ENCODE measurements around the gene SEMA4B.

The SEMA4B gene

DNA sequence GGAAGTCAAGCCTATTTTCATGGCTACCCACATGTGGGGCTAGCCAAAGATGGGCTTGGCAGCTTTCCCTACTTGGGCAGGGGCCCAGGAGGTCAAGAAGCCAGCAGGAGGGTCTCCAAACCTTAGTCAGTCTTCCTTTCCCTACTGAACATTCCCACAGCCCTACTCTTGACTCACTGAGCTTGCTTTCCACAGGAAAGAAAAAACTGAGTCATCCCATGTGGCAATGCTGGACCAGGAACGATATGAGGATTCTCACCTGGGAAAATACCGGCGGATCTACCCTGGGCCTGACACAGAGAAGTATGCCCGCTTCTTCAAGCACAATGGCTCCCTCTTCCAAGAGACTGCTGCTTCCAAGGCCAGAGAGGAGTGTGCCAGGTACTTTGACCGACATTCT, 60.7 kb downstream of the SEMA4B start:
- in situ Hi-C loops (cut with MboI; ENCODE audit: low sequenced_read_pairs, unreplicated experiment): no loop called here
- DNase-seq (ENCODE audit: low spot score): no peak
- TF ChIP-seq, protein P1, sequence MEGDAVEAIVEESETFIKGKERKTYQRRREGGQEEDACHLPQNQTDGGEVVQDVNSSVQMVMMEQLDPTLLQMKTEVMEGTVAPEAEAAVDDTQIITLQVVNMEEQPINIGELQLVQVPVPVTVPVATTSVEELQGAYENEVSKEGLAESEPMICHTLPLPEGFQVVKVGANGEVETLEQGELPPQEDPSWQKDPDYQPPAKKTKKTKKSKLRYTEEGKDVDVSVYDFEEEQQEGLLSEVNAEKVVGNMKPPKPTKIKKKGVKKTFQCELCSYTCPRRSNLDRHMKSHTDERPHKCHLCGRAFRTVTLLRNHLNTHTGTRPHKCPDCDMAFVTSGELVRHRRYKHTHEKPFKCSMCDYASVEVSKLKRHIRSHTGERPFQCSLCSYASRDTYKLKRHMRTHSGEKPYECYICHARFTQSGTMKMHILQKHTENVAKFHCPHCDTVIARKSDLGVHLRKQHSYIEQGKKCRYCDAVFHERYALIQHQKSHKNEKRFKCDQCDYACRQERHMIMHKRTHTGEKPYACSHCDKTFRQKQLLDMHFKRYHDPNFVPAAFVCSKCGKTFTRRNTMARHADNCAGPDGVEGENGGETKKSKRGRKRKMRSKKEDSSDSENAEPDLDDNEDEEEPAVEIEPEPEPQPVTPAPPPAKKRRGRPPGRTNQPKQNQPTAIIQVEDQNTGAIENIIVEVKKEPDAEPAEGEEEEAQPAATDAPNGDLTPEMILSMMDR (IDR thresholded peaks at IDR 0.05; ENCODE audit: borderline replicate concordance, control extremely low read depth, extremely low read depth, insufficient read depth, missing control alignments): no peak

GRCh38 chr15:90262426-90262825, 61.3 kb downstream of the SEMA4B start:
- DNase-seq (ENCODE audit: low spot score): no peak
- in situ Hi-C loops (cut with MboI; ENCODE audit: low sequenced_read_pairs, unreplicated experiment): no loop called here
- TF ChIP-seq, protein P1 (IDR thresholded peaks at IDR 0.05; ENCODE audit: borderline replicate concordance, control extremely low read depth, extremely low read depth, insufficient read depth, missing control alignments): no peak

DNA sequence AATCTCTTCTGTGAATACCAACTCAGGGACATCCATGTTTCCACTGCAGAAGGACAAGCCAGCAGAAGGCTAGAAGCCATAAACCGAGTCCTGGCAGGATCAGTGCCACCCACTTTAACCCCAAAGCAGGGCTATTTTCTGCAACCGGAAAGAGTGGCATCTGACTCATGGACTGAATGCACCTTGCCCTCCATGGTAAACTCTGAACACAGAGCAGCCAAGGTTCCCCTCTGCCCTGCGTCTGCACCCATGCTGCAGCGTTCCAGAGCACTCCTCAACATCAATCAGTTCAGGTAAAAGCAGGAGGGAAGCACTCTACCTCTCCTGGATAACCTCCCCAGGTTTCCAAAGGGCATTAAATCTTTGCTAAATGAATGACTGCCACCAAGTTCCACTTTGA, 63.5 kb downstream of the SEMA4B start:
- in situ Hi-C loops (cut with MboI; ENCODE audit: low sequenced_read_pairs, unreplicated experiment): no loop called here
- DNase-seq (ENCODE audit: low spot score): no peak
- TF ChIP-seq, protein P1 (IDR thresholded peaks at IDR 0.05; ENCODE audit: borderline replicate concordance, control extremely low read depth, extremely low read depth, insufficient read depth, missing control alignments): no peak

DNA sequence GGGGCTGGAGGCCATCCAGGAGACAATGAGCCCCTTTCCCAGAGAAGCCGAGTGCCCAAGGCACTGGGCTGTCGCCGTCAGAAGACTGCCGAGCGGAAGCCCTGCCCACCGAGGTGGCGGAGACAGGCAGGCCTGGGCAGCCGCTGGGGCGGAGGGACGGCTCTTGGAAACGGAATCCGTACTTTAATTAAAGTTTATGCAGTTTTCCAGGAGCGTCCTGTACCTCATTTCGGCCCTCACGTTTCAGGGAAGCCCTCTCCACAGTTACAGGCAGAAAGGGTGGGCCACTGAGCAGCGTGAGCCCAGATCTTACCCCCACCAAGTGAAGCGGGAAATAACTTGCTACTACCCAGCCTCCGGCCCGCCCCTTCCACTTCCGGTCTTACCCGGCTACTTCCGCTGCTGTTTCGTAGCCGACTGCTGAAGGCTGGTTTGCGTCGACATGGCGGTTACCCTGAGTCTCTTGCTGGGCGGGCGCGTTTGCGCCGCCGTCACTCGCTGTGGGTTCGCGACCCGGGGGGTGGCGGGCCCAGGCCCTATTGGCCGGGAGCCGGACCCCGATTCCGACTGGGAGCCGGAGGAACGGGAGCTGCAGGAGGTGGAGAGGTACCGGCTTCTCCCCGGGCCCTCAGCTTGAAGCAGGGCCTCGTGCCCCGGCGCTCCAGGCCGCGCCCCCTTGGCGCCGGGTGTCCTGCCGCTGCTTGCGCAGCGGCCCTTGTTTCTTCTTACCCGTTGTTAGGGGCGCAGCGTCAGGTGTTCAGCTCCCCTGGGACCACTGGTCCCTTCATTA, 64.3 kb downstream of the SEMA4B start, which contains the start of gene NGRN:
TSS of gene NGRN (plus strand) at position 402 of the 790 bp plus-strand sequence. CDS start at position 443, 41 bp downstream.
- TF ChIP-seq, protein P1 (IDR thresholded peaks at IDR 0.05; ENCODE audit: borderline replicate concordance, control extremely low read depth, extremely low read depth, insufficient read depth, missing control alignments): no peak
- in situ Hi-C loops (cut with MboI; ENCODE audit: low sequenced_read_pairs, unreplicated experiment): no loop called here

GRCh38 chr15:90266061-90266431, 64.9 kb downstream of the SEMA4B start:
- in situ Hi-C loops (cut with MboI; ENCODE audit: low sequenced_read_pairs, unreplicated experiment): no loop called here
- DNase-seq (ENCODE audit: low spot score): peak; percentile 35

More for the DNA sequence above, 64.3 kb downstream of the SEMA4B start, which contains the start of gene NGRN:
- peak; percentile 91 for DNase-seq (ENCODE audit: low spot score)

GRCh38 chr15:90266485-90266884, 65.4 kb downstream of the SEMA4B start:
- in situ Hi-C loops (cut with MboI; ENCODE audit: low sequenced_read_pairs, unreplicated experiment): no loop called here
- TF ChIP-seq, protein P1 (IDR thresholded peaks at IDR 0.05; ENCODE audit: borderline replicate concordance, control extremely low read depth, extremely low read depth, insufficient read depth, missing control alignments): no peak
- DNase-seq (ENCODE audit: low spot score): no peak

More at GRCh38 chr15:90266061-90266431, 64.9 kb downstream of the SEMA4B start:
- TF ChIP-seq, protein P1 (IDR thresholded peaks at IDR 0.05; ENCODE audit: borderline replicate concordance, control extremely low read depth, extremely low read depth, insufficient read depth, missing control alignments): no peak
